HepG2 (cell line): ENCODE measurements around the gene SMAD3. TPM values are rescaled to one million over a fixed set of nuclear protein-coding genes. Genes with fewer than 3 reads are reported as not detected.

ENCODE experiments used
- ATAC-seq: fragments of 200-7000 bp; cut with Tn5 transposase; 3 replicates; pipeline ENCODE4 v1.9.1; 2020; ENCODE audit warnings: mild to moderate bottlenecking, moderate library complexity
- BruUV-seq: library from RNA; stranded (reverse); fragments of 400-500 nt; replicated peaks from 2 replicates; lab custom pipeline; 2021; lab: Mats Ljungman, UMichigan
- CTCF ChIA-PET: fragments of 300-600 bp; formaldehyde crosslinking; extraction: SDS; loops from one replicate; lab custom pipeline; 2021; ENCODE audit warnings: low total read pairs, inconsistent platforms, low intra/inter-chr PET ratio; lab: Yijun Ruan, JAX
- POLR2A ChIA-PET: fragments of 350-600 bp; sonication (Branson Sonifier 250); formaldehyde crosslinking; loops from one replicate; lab custom pipeline; 2020; ENCODE audit warnings: antibody characterized with exemption, inconsistent platforms; lab: Yijun Ruan, JAX
- DNase-seq: peaks from one replicate; pipeline ENCODE4 v3.0.0-alpha.2; 2015; ENCODE audit warnings: low spot score
- FAIRE-seq: peaks from 3 replicates; lab custom pipeline; 2011; peaks lifted over from hg19 to GRCh38; lab: Jason Lieb, UNC
- H2AFZ ChIP-seq: one replicate; pipeline ENCODE4 v1.6.1; 2011; ENCODE audit warnings: low read length, inconsistent platforms
- H3K27ac ChIP-seq: fragments of 300-600 bp; 3 replicates; pipeline ENCODE4 v1.8.0; 2011; ENCODE audit warnings: mixed run types, mild to moderate bottlenecking, mixed read lengths, low read length, inconsistent platforms; ENCODE audit not compliant: insufficient read depth; ENCODE audit errors: extremely low read length
- H3K27me3 ChIP-seq, 2 experiments: fragments of 200-600 bp in 1 of 2; 2 replicates in 1 of 2; 3 replicates in 1 of 2; pipeline versions ENCODE4 v1.6.0 to v1.8.0; 2011; ENCODE audit warnings: low read length in 2 of 2, mild to moderate bottlenecking in 2 of 2, moderate library complexity in 2 of 2, inconsistent platforms in 1 of 2; ENCODE audit not compliant: insufficient read depth in 2 of 2, control insufficient read depth in 1 of 2
- H3K36me3 ChIP-seq, 2 experiments: fragments of 200-600 bp in 1 of 2; replicated peaks in 1 of 2; 2 replicates in 1 of 2; 3 replicates in 1 of 2; pipeline versions ENCODE4 v1.5.1 to v1.8.0; 2011; ENCODE audit warnings: low read length in 2 of 2, inconsistent platforms in 1 of 2; ENCODE audit not compliant: insufficient read depth in 2 of 2, control insufficient read depth in 1 of 2
- H3K4me1 ChIP-seq: 2 replicates; pipeline ENCODE4 v1.5.1; 2012; ENCODE audit warnings: low read length, inconsistent platforms; ENCODE audit not compliant: insufficient read depth
- H3K4me2 ChIP-seq: 2 replicates; pipeline ENCODE4 v1.6.0; 2011; ENCODE audit warnings: low read depth, low read length, inconsistent platforms
- H3K4me3 ChIP-seq, 3 experiments: fragments of 200-600 bp in 1 of 3; sonication (generic), shearing (Covaris generic) in 1 of 3; replicated peaks in 1 of 3; 2 replicates each; pipeline ENCODE4 v1.5.1; 2011 to 2016; ENCODE audit warnings: low read length in 3 of 3, inconsistent platforms in 2 of 3, low read depth in 2 of 3, mild to moderate bottlenecking in 2 of 3, control low read depth in 1 of 3, mixed read lengths in 1 of 3; ENCODE audit not compliant: insufficient read depth in 1 of 3
- H3K79me2 ChIP-seq: one replicate; pipeline ENCODE4 v1.6.1; 2011; ENCODE audit warnings: low read length, inconsistent platforms; ENCODE audit not compliant: insufficient read depth
- H3K9ac ChIP-seq: 2 replicates; pipeline ENCODE4 v1.6.0; 2011; ENCODE audit warnings: mild to moderate bottlenecking, low read depth, low read length, inconsistent platforms; ENCODE audit not compliant: insufficient read depth
- H3K9me3 ChIP-seq: 2 replicates; pipeline ENCODE4 v1.5.1; 2012; ENCODE audit warnings: mild to moderate bottlenecking, low read length
- H4K20me1 ChIP-seq: 2 replicates; pipeline ENCODE4 v1.6.0; 2011; ENCODE audit warnings: inconsistent platforms, mild to moderate bottlenecking, low read length, moderate library complexity; ENCODE audit not compliant: insufficient read depth
- RAD21 ChIP-seq: fragments of 450-650 bp; formaldehyde crosslinking; IDR thresholded peaks from 2 replicates; pipeline ENCODE4 v1.5.0; 2020; ENCODE audit warnings: mild to moderate bottlenecking
- RERE ChIP-seq: IDR thresholded peaks from 2 replicates; pipeline ENCODE4 v1.6.1; 2016; ENCODE audit warnings: low read depth, missing genetic modification reagents, missing compliant biosample characterization
- XRCC5 ChIP-seq: fragments of 200-400 bp; formaldehyde crosslinking; optimal IDR thresholded peaks from 2 replicates; pipeline ENCODE3; 2017; ENCODE audit warnings: mild to moderate bottlenecking, low read length
- WGBS: methylation state at CpG from one replicate; pipeline ENCODE4 v1.1.6; 2017; ENCODE audit warnings: low lambda C conversion rate; 5-methylcytosine and 5-hydroxymethylcytosine counted together
- in situ Hi-C: cut with HindIII; loops from 2 replicates; pipeline ENCODE4 v1.10.0; 2017; ENCODE audit warnings: low pct_unique_long_range_greater_than_20kb; ENCODE audit not compliant: extremely low pct_ligation_motif_present
- intact Hi-C: fragments of 100-400 bp; cut with micrococcal nuclease; formaldehyde crosslinking; loops from one replicate; pipeline ENCODE4 v1.10.0; 2022; ENCODE audit not compliant: unreplicated experiment
- polyA plus RNA-seq, 8 experiments: library from polyadenylated mRNA; depleted of rRNA in 3 of 8; stranded (reverse) in 7 of 8; unstranded in 1 of 8; fragments of >200 nt; fragmentation: Illumina TruSeq in 4 of 8; extraction: Trizol in 4 of 8; gene quantifications; 2 replicates each; pipeline versions ENCODE4 v1.2.1 to v1.2.3, GENCODE V29; 2011 to 2016; ENCODE audit warnings: low read depth in 4 of 8, missing spikeins in 1 of 8, mixed read lengths in 1 of 8; ENCODE audit not compliant: insufficient read depth in 1 of 8
- total RNA-seq, 5 experiments: library from RNA; depleted of rRNA; stranded (reverse); fragments of >200 nt; fragmentation: Illumina TruSeq; extraction: Trizol; gene quantifications; 2 replicates each; pipeline ENCODE4 v1.2.3, GENCODE V29; 2016; ENCODE audit warnings: low read depth in 1 of 5

Gene SMAD3
- total and polyA plus RNA-seq, 2 of the 13 experiments (the other 11 are each of a cell fraction or from before 2014, with no cell fraction given) = 8.6 to 56.3 TPM

- TF ChIP-seq RERE = no peak
Measured at GRCh38 chr15:67168694-67169093, 103.3 kb downstream of the SMAD3 start (continued).

- no peaks in the 10 kb centered on the region for H3K27me3 ChIP-seq
- TF ChIP-seq XRCC5 (no peak), RAD21 (CRISPR knock-in tag) (no peak)
- H2AFZ ChIP-seq = no peak overlapping the region
- DNase-seq = no peak
- H4K20me1 ChIP-seq = no peaks in the 10 kb centered on the region
- ATAC-seq = no peak
- H3K9me3 ChIP-seq = no peaks in the 10 kb centered on the region
- no peak overlapping the region for H3K9ac ChIP-seq
- no TSS peak for BruUV-seq
- no peak overlapping the region for H3K27ac ChIP-seq
- 96% methylated on average over 12 of the region's 12 CpGs for WGBS
- FAIRE-seq = no peak
- intact Hi-C loops (no loop called here), in situ Hi-C loops (no loop called here)
- H3K4me2 ChIP-seq = no peak overlapping the region
- no peak overlapping the region for H3K4me3 ChIP-seq
- no peaks in the 10 kb centered on the region for H3K79me2 ChIP-seq
- H3K36me3 ChIP-seq = peaks cover 53 to 97% of the 10 kb centered on the region in 2 experiments
- POLR2A ChIA-PET = no interaction called here
- CTCF ChIA-PET = no interaction called here
- no peaks in the 10 kb centered on the region for H3K4me1 ChIP-seq
Measured at GRCh38 chr15:67170143-67170925, 104.9 kb downstream of the SMAD3 start.
